Fibroblast of skin of right biceps (primary cell): ENCODE measurements around the gene SLIT3.

ENCODE experiments used
- DNase-seq: peaks from one replicate; pipeline ENCODE4 v3.0.0-alpha.2; 2013

Gene SLIT3

GRCh38 chr5:169098331-169099121, 202.4 kb downstream of the SLIT3 start:
- DNase-seq: no peak

DNA sequence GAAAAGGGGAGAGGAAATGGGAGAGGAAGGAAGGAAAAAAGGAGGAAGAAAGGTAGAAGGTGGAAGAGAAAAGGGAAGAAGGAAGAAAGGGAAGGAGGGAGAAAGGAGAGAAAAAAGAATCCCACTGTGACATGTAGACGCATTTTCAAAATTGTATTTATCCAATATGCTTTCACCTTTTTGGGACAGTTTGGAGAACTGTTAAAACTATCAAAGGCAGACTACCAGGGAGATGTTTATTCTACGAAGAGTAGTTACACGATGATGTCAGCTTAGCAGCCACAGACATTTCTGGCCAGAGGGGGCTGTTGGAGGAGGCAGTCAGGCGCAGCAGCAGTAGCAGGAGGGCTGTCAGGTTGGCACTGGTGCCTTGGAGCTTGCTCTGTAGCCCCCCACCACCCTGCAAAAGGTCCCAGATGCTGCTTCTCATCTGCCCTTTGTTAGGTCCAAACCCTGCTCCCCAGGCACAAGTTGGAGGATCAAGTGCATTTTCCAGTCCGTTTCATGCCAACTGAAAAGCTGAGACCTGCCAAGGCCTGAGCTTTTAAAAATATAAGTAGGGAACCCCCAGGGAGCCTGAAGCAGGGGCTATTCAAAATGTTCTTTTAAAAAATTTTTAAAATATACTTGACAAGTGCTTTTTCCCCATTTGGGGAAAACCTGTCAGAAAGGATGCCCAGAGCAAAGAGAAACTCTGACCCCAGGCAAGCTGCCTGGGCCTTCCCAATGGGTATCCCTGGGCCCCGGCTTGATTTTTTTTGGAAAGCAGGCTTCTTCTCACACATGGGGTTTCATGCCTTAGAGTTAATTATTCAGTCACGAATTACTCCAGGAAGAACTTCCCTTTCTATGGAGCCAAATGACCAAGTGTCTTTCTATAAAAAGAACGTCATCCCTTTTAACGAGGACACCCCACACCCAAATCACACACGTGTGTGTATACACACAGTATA, 203.3 kb downstream of the SLIT3 start:
- peak; percentile 50 for DNase-seq

DNA sequence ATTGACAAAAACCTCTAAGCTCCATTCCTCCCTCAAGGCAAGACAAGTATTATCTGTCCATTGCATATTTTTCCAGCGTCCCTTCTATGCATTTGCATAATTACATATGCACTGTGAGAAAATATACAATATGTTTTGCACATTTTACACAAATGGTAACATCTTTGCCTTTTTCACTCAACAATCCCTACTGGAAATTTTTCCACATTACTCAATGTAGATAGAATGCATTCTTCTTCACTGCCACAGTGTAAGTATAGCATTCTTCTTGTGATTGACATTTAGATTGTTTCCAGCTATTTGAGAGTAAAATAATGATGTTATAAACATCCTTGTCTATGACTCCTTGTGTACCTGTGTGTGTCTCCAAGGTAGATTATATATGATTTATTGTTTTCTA, 205.0 kb downstream of the SLIT3 start:
- DNase-seq: no peak

DNA sequence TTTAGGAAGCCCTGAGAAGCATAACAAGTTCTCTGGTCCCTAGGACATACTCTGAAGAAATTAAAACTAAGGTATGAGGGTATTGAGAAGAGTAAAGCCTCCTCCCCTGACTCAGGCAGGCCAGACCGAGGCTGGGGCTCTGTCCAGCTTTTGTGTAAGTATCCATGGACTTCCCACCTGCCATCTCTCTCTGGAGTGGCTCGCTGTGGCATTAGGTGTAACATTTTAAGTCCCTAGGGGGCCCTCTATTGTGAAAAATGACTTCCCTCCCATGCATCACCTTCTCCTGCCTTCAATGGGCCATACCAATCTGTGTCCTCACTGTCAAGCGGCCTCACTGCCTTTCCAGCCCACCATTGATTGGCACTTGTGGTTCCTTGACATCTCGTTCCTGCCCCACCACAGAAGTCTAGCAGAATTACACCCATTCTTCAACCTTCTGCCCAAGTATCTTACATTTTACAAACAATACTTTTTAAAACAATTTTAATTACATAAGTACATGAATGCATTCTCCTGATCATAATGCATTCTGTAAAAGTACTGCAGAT, 205.5 kb downstream of the SLIT3 start:
- no peak for DNase-seq

- peak; percentile 74 for DNase-seq
Measured at GRCh38 chr5:169094586-169095409, 206.1 kb downstream of the SLIT3 start.

GRCh38 chr5:169091396-169091980, 209.5 kb downstream of the SLIT3 start:
- no peak for DNase-seq

DNA sequence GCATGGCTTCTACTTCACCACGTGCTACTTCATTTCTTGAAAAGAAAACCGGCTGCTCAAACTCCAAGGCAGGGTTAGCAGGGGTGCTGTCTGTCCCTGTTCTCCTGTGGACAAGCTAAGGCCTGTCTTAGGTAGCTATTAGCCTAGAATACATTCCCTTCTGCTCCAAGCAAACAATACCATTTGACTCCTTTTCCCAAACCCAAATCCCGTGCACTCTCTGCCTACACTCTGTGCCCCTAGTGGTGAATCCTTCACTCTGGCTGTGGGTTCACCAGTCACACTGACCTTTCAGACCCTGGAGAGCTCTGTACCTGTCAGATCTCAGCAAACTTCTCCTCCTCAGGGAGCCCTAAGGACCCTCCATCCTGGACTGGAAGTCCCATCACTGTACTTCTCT, 211.6 kb downstream of the SLIT3 start:
- no peak for DNase-seq

DNA sequence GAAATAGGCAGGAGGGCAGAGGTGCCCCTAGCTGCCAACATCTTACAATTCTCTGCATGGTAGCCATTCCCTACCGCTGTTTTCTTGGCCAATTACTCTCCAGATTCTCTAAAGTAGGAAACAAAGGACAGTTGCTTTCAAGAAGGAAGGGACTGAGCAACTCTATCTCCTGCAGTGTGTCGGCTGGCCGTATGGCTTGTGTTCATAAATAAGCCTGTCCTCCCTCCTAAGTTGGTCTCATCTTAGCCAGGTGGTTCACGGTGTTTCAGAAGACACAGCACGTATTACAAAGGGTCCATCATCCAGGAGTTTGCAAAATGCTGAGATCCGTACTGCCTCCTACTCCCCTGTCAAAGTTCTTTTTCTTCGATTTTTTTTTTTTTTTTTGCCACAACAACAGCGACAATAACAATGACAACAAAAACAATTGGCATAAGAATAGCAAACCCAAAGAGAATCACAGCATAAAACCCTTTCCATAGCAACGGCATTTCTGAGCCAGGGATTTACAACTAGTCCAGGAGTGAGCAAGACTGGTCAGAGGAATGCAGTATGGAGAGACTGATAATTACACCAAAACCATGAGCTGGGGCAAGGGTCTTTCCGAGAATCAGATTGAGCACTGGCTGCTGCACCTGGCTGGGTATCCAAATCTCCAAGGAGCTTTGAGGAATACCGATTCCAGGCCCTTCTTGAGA, 212.8 kb downstream of the SLIT3 start:
- DNase-seq: no peak

GRCh38 chr5:169085636-169086035, 215.3 kb downstream of the SLIT3 start:
- DNase-seq: peak; percentile 49

DNA sequence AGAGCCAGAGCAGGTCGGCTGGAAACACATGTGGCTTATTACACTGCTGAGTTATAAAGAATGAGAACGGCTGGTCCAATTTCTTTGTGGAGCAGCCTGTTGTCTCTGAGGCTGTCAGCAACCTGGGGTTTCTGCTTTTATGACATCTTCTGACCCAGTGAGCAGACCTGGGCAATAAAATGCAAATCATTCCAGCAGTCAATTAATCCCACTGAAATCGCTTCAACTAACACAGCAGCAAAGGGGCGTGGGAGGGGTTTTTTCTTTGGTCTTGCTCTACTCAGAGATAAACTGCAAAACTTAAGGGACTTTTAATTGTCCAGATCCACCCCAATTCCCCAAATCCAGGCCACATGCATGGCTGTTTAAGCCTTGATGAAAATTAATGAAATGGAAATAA, 215.7 kb downstream of the SLIT3 start:
- DNase-seq: no peak

GRCh38 chr5:169084775-169085174, 216.2 kb downstream of the SLIT3 start:
- DNase-seq: no peak

- no peak for DNase-seq
Measured at GRCh38 chr5:169083394-169084018, 217.4 kb downstream of the SLIT3 start.

- no peak for DNase-seq
Measured at GRCh38 chr5:169081000-169081724, 219.8 kb downstream of the SLIT3 start.

GRCh38 chr5:169080448-169080911, 220.5 kb downstream of the SLIT3 start:
- DNase-seq: no peak

- no peak for DNase-seq
Measured at GRCh38 chr5:169079697-169080096, 221.2 kb downstream of the SLIT3 start.

DNA sequence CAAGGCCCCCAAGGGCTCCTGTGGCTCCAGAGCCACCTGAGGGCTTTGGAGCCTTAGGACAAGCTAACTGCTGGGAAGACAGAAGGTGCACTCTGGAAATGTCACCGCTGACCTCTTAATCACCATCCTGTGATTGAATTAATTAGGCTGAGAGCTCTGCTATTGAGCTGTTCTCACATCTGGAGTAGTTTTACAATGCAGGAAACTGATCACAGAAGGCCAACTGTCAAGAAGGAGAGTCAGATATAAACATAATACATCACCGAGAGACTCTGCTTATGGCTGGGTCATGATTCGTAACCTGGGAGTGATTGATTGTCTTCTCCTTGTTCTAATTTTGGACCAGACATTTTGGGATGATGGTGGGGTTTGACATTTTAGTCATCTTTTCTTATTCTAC, 226.1 kb downstream of the SLIT3 start:
- no peak for DNase-seq

DNA sequence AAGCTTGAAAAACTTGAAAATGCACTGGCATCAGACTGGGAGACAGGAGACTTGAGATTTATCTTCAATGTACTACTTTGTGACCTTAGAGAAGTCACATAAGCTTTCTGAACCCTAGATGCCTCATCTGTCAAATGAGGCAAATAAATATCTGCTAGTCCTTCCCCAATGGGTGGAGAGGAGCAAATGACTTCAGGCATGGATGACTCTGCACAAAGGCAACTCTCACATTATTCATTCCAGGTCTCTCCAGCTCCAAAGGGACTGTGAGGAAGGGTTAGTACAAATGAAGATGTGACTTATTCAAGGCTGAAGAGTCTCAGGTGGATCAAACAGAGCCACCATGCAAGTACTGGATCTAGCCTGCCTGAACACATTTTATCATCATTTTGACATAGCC, 228.7 kb downstream of the SLIT3 start:
- DNase-seq: no peak

DNA sequence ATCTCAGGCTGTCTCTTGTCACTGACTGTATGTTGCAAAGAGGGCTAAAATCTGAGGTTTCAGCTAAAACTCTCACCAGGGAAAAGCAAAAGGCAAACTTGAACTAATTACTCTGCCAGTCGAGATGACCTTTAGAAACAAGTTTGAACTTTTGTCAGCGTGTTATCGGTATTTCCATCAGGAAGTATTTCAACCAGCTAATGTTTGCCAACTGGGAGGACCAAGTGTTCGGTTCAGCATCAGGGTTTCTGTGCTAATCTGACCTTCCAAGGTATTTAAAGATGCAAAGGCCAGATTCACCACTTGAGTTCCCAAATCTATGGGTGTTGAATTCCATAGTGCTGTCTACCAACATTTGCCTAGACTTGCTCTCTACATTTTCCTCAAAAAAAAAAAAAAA, 230.5 kb downstream of the SLIT3 start:
- DNase-seq: no peak

DNA sequence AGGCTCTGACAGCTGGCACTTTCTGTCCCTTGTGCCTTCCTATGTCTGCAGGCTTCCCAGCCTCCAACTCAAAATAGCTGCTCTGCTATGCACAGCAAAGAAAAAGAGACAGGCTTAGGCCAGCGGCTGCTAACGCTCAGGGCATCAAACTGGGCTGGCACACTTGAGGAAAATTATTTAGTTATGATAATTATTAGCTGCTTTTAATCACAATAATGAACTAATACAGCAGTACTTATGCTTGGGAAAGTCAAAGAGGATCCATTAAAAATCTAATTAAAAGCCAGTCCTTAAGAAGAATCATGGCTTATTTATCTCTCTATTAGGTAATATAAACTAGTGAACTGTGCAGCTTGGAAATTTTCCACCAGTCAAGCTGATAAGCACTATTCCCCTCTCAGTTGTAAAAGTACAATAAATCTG, 233.2 kb downstream of the SLIT3 start:
- DNase-seq: no peak

- no peak for DNase-seq
Measured at GRCh38 chr5:169065400-169065799, 235.5 kb downstream of the SLIT3 start.
